Liver (tissue), 9 donors: ENCODE data around the gene HTT-AS. TPM values are rescaled to one million over a fixed set of nuclear protein-coding genes. Genes with fewer than 3 reads are reported as not detected.

Experiments used
- DNase-seq: peaks from one replicate; pipeline ENCODE4 v3.0.0-alpha.2; 2017; ENCODE audit warnings: low spot score
- H3K27ac ChIP-seq, 2 donors: one replicate each; pipeline ENCODE4 v1.7.0; 2013; ENCODE audit warnings: inconsistent platforms in 2 of 2, low read length in 2 of 2, control low read depth in 1 of 2, low read depth in 1 of 2, mild to moderate bottlenecking in 1 of 2
- H3K27me3 ChIP-seq, 4 donors: one replicate each; pipeline versions ENCODE4 v1.6.1 to v1.7.0; 2013; ENCODE audit warnings: low read length in 3 of 4, inconsistent platforms in 1 of 4, mild to moderate bottlenecking in 1 of 4, moderate library complexity in 1 of 4; ENCODE audit not compliant: control insufficient read depth in 4 of 4, insufficient read depth in 4 of 4
- H3K36me3 ChIP-seq, 4 donors: one replicate each; pipeline versions ENCODE4 v1.6.1 to v1.7.0; 2013; ENCODE audit warnings: low read length in 3 of 4, mild to moderate bottlenecking in 3 of 4, low read depth in 1 of 4, moderate library complexity in 1 of 4; ENCODE audit not compliant: control insufficient read depth in 4 of 4, insufficient read depth in 3 of 4
- H3K4me1 ChIP-seq, 4 donors: one replicate each; pipeline versions ENCODE4 v1.6.1 to v1.7.0; 2013; ENCODE audit warnings: low read length in 3 of 4, mild to moderate bottlenecking in 3 of 4, moderate library complexity in 1 of 4; ENCODE audit not compliant: control insufficient read depth in 4 of 4, insufficient read depth in 4 of 4
- H3K4me3 ChIP-seq, 3 donors: one replicate each; pipeline versions ENCODE4 v1.6.1 to v1.7.0; 2013; ENCODE audit warnings: low read length in 3 of 3, control low read depth in 1 of 3, low read depth in 1 of 3, mild to moderate bottlenecking in 1 of 3
- H3K9ac ChIP-seq, 2 donors: one replicate each; pipeline ENCODE4 v1.7.0; 2013; ENCODE audit warnings: low read length in 2 of 2, mild to moderate bottlenecking in 2 of 2, moderate library complexity in 2 of 2, control low read depth in 1 of 2, low read depth in 1 of 2
- H3K9me3 ChIP-seq, 4 donors: one replicate each; pipeline versions ENCODE4 v1.6.1 to v1.7.0; 2013; ENCODE audit warnings: low read length in 3 of 4; ENCODE audit not compliant: control insufficient read depth in 4 of 4
- EGR1 ChIP-seq, 2 donors: IDR thresholded peaks; 2 replicates each; pipeline ENCODE4 v1.6.1; 2016 to 2018; ENCODE audit warnings: antibody characterized with exemption in 2 of 2, low read depth in 2 of 2
- FOXA1 ChIP-seq: IDR thresholded peaks from 2 replicates; pipeline ENCODE4 v1.6.1; 2016; ENCODE audit warnings: antibody characterized with exemption
- FOXA2 ChIP-seq: IDR thresholded peaks from 2 replicates; pipeline ENCODE4 v1.6.1; 2016; ENCODE audit warnings: antibody characterized with exemption
- GABPA ChIP-seq, 2 donors: IDR thresholded peaks in 1 of 2; conservative IDR thresholded peaks in 1 of 2; 2 replicates each; pipeline ENCODE4 v1.6.1; 2016; ENCODE audit warnings: antibody characterized with exemption in 2 of 2, mild to moderate bottlenecking in 1 of 2, moderate library complexity in 1 of 2
- HNF4A ChIP-seq, 2 donors: conservative IDR thresholded peaks; 2 replicates each; pipeline ENCODE4 v1.6.1; 2016; ENCODE audit warnings: antibody characterized with exemption in 2 of 2, mild to moderate bottlenecking in 2 of 2
- HNF4G ChIP-seq: IDR thresholded peaks from 2 replicates; pipeline ENCODE4 v1.6.1; 2016; ENCODE audit warnings: antibody characterized with exemption
- JUND ChIP-seq, 2 donors: IDR thresholded peaks; 2 replicates each; pipeline ENCODE4 v1.6.1; 2016; ENCODE audit warnings: antibody characterized with exemption in 2 of 2
- NR2F2 ChIP-seq: IDR thresholded peaks from 2 replicates; pipeline ENCODE4 v1.6.1; 2016; ENCODE audit warnings: antibody characterized with exemption
- RAD21 ChIP-seq, 2 donors: IDR thresholded peaks; 2 replicates each; pipeline ENCODE4 v1.6.1; 2016; ENCODE audit warnings: antibody characterized with exemption in 2 of 2, mild to moderate bottlenecking in 2 of 2
- REST ChIP-seq: IDR thresholded peaks from 2 replicates; pipeline ENCODE4 v1.6.1; 2016; ENCODE audit warnings: antibody characterized with exemption, mild to moderate bottlenecking
- SP1 ChIP-seq: IDR thresholded peaks from 2 replicates; pipeline ENCODE4 v1.6.1; 2018; ENCODE audit warnings: antibody characterized with exemption, mild to moderate bottlenecking
- TAF1 ChIP-seq: conservative IDR thresholded peaks from 2 replicates; pipeline ENCODE4 v1.6.1; 2016; ENCODE audit warnings: antibody characterized with exemption, mild to moderate bottlenecking
- YY1 ChIP-seq: IDR thresholded peaks from 2 replicates; pipeline ENCODE4 v1.6.1; 2016; ENCODE audit warnings: antibody characterized with exemption, mild to moderate bottlenecking
- WGBS: extraction: QIAGEN DNeasy Blood & Tissue Kit; methylation state at CpG from one replicate; pipeline ENCODE4 v1.1.7; 2013; 5-methylcytosine and 5-hydroxymethylcytosine counted together
- polyA plus RNA-seq, 2 donors: library from polyadenylated mRNA; stranded (reverse) in 1 of 2; unstranded in 1 of 2; fragments of 200-250 nt in 1 of 2; fragments of >200 nt in 1 of 2; fragmentation: Nextera tagmentation in 1 of 2; extraction: Ambion mirVana in 1 of 2; gene quantifications; one replicate each; pipeline versions ENCODE4 v1.2.1 to v1.2.3, GENCODE V29; 2013 to 2015
- total RNA-seq, 2 donors: library from RNA; depleted of rRNA; stranded (reverse); fragments of >200 nt; gene quantifications; one replicate each; pipeline ENCODE4 v1.2.3, GENCODE V29; 2014
- TF ChIP-seq, protein P1 (sequence below): fragments of 150-350 bp; IDR thresholded peaks from 2 replicates; pipeline ENCODE4 v1.5.1; 2017; ENCODE audit warnings: improper control_type of control experiment, low read depth, low read length; ENCODE audit not compliant: missing input control
- TF ChIP-seq, protein P2 (sequence below): IDR thresholded peaks from 2 replicates; pipeline ENCODE4 v1.6.1; 2016; ENCODE audit warnings: antibody characterized with exemption
- TF ChIP-seq, protein P3 (sequence below): IDR thresholded peaks from 2 replicates; pipeline ENCODE4 v1.6.1; 2016; ENCODE audit warnings: antibody characterized with exemption
- TF ChIP-seq, protein P4 (sequence below): IDR thresholded peaks from 2 replicates; pipeline ENCODE4 v1.6.1; 2016; ENCODE audit warnings: antibody characterized with exemption
- donor health status: healthy.
- donor health status: healthy.
- donor health status: healthy.
- donor health status: healthy.
- donor health status: healthy.

The HTT-AS gene
- total and polyA plus RNA-seq, 4 donors: not detected

- Histone ChIP-seq H3K9me3 (no peaks in the 10 kb centered on the region), H3K4me3 (no peak overlapping the region), H3K4me1 (no peaks in the 10 kb centered on the region), H3K36me3 (peaks cover 8 to 51% (median 36%) of the 10 kb centered on the region in 4 donors), H3K27ac (no peak overlapping the region), H3K27me3 (no peaks in the 10 kb centered on the region), H3K9ac (no peak overlapping the region)
- TF ChIP-seq NR2F2 (no peak), YY1 (no peak), JUND (IDR thresholded peaks at IDR 0.05) (no peak), FOXA2 (no peak), RAD21 (IDR thresholded peaks at IDR 0.05) (no peak), SP1 (no peak), TAF1 (no peak), HNF4G (no peak), GABPA (IDR thresholded peaks at IDR 0.05 in 1 of 2, conservative IDR thresholded peaks at IDR 0.05 in 1 of 2) (no peak), REST (no peak), FOXA1 (no peak), HNF4A (conservative IDR thresholded peaks at IDR 0.05) (no peak), EGR1 (IDR thresholded peaks at IDR 0.05; ENCODE audit: low read depth in 2 of 2) (no peak)
- TF ChIP-seq, protein P1, sequence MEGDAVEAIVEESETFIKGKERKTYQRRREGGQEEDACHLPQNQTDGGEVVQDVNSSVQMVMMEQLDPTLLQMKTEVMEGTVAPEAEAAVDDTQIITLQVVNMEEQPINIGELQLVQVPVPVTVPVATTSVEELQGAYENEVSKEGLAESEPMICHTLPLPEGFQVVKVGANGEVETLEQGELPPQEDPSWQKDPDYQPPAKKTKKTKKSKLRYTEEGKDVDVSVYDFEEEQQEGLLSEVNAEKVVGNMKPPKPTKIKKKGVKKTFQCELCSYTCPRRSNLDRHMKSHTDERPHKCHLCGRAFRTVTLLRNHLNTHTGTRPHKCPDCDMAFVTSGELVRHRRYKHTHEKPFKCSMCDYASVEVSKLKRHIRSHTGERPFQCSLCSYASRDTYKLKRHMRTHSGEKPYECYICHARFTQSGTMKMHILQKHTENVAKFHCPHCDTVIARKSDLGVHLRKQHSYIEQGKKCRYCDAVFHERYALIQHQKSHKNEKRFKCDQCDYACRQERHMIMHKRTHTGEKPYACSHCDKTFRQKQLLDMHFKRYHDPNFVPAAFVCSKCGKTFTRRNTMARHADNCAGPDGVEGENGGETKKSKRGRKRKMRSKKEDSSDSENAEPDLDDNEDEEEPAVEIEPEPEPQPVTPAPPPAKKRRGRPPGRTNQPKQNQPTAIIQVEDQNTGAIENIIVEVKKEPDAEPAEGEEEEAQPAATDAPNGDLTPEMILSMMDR: no peak
- TF ChIP-seq, protein P2, sequence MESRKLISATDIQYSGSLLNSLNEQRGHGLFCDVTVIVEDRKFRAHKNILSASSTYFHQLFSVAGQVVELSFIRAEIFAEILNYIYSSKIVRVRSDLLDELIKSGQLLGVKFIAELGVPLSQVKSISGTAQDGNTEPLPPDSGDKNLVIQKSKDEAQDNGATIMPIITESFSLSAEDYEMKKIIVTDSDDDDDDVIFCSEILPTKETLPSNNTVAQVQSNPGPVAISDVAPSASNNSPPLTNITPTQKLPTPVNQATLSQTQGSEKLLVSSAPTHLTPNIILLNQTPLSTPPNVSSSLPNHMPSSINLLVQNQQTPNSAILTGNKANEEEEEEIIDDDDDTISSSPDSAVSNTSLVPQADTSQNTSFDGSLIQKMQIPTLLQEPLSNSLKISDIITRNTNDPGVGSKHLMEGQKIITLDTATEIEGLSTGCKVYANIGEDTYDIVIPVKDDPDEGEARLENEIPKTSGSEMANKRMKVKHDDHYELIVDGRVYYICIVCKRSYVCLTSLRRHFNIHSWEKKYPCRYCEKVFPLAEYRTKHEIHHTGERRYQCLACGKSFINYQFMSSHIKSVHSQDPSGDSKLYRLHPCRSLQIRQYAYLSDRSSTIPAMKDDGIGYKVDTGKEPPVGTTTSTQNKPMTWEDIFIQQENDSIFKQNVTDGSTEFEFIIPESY: no peak
- TF ChIP-seq, protein P3, sequence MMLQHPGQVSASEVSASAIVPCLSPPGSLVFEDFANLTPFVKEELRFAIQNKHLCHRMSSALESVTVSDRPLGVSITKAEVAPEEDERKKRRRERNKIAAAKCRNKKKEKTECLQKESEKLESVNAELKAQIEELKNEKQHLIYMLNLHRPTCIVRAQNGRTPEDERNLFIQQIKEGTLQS: no peak
- TF ChIP-seq, protein P4, sequence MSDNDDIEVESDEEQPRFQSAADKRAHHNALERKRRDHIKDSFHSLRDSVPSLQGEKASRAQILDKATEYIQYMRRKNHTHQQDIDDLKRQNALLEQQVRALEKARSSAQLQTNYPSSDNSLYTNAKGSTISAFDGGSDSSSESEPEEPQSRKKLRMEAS: no peak
- 87% methylated on average over 8 of the region's 8 CpGs for WGBS
- no peak for DNase-seq
These were observed 44.0 kb upstream of the HTT-AS start for GRCh38 chr4:3118312-3118711.

DNA sequence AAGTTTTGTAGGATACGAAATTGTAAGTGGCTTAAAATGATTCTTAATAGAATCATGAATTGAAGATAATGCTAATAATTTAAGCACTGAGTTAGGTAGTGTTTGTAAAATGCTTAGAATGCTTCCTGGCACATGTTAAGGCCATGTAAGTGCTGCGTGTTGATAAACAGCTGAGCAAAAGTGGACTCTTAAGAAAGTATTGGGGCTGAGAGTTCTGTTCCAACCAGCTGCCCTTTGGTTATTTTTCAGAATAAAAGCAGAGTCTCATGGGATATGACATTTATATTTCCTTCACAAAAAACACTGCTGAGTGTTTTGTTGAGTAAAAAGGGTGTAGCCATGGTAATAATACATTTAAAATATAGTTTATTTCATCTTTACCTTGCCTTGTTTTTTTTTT, 42.6 kb upstream of the HTT-AS start:
- no peak overlapping the region for H3K9ac ChIP-seq
- H3K36me3 ChIP-seq: peaks cover 8 to 57% (median 38%) of the 10 kb centered on the region in 4 donors
- H3K4me1 ChIP-seq: peaks cover 0 to 2% (median 0%) of the 10 kb centered on the region in 4 donors
- H3K27ac ChIP-seq: no peak overlapping the region
- H3K4me3 ChIP-seq: no peak overlapping the region
- DNase-seq: no peak
- no peaks in the 10 kb centered on the region for H3K9me3 ChIP-seq
- H3K27me3 ChIP-seq: no peaks in the 10 kb centered on the region
- WGBS: 91% methylated on average over 2 of the region's 2 CpGs
- TF ChIP-seq YY1: no peak
- TF ChIP-seq FOXA1: no peak
- TF ChIP-seq REST: no peak
- TF ChIP-seq FOXA2: no peak
- TF ChIP-seq, protein P1: no peak
- no peak for TF ChIP-seq TAF1
- TF ChIP-seq NR2F2: no peak
